Activated T-helper 1 cell treated with Interleukin-2 at 50 U/mL for 16 hours (primary cell): ENCODE data around the gene CEBPA.

Source experiments
- DNase-seq: peaks from one replicate; pipeline ENCODE4 v3.0.0-alpha.2; 2020; ENCODE audit warnings: low read depth

Gene CEBPA

DNA sequence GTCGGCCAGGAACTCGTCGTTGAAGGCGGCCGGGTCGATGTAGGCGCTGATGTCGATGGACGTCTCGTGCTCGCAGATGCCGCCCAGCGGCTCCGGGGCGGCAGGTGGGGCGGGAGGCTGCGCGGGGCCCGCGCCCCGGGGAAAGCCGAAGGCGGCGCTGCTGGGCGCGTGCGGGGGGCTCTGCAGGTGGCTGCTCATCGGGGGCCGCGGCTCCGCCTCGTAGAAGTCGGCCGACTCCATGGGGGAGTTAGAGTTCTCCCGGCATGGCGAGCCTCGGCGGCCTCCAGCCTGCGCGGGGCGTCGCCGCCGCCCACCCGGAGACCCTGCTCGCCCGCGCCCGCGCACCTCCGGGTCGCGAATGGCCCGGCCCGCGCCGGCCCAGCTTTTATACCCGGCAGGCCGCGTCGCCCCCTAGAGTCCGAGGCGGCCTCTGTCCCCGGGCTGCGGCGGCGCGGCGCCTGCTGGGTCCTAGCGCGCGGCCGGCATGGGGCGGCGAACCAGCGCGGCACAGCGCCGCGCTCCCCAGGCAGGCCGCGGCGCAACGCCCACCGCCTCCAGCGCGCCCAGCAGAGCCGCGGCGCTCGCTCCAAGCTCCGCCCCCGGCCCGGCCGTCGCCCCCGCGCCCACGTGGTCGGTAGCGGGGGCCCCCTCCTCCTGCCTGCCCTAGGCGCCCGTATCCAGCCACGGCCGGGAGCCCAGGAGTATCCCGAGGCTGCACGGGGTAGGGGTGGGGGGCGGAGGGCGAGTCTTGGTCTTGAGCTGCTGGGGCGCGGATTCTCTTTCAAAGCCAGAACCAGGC is at the start of gene CEBPA:
Gene CEBPA, minus strand, starts transcription at position 360 of the 799 bp plus-strand sequence. Its CDS starts 120 bp downstream, at position 240.
- peak; percentile 35 for DNase-seq

DNA sequence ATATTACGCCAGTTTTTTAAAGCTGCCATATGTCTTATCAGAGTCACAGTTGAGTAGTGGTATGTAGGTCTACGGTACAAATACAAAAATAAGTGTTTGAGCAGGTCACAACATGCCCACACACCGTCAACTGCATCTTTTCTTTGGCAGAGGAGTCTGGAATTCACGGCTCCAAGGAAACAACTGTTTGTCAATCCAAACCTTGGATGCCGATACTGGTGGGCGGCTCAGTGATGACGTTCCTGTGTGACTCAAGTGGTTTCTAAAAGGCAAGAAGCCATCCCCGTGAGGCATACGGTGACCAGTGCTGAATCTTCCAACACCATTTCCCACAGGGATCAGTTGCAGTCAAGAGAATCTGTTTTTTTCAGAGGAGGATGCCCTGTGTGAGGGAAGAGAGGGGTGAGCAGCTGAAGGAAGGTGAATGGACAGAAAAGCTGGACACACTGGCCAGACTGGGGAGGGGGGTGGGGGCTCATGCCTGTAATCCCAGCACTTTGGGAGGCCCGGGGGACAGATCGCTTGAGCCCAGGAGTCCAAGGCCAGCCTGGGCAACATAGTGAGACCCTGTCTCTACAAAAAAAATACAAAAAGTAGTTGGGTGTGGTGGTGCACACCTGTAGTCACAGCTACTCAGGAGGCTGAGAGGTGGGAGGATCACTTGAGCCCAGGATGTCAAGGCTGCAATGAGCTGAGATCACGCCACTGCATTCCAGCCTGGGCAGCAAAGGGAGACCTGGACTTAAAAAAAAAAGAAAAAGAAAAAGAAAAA is 48.4 kb upstream of the CEBPA start:
- DNase-seq: no peak

DNA sequence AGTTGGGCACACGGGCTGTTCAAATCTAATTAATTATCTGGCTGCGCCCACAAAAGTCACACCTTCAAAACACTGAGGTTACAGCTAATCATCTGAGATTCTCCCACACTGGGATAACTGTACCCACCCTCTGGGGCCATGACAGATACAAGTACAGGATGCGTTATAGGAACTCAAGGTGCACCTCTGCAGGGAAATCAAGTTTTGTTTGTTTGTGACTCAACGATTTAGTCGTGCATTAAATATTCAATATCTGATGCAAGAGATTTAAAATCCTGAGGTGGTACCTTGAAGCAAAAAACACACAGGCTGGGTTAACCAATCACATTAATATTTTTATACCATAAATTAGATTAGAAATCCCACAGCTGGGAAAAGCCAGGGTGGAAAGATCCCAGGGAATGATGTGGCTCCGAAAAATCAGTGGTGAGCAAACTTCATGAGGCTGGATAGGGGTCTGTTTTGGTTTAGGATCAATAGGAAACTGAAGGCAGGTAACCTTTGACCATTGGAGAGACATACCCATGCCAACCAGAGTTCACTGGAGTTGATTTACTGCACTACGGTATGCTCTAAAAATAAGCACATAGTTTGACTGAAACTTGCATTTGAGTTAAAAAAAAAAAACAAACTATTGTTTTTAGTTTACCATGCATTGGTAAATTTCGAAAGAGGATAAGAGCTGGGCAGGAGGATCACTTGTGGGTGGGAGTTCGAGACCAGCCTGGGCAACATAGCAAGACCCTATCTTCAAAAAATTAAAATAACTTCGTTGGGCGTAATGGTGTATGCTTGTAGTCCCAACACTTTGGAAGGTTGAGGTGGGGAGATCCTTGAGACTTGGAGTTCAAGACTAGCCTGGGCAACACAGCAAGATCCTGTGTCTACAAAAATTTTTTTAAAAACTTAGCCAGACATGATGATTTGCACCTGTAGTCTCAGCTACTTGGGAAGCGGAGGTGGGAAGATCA is 47.3 kb upstream of the CEBPA start:
- DNase-seq: no peak

DNA sequence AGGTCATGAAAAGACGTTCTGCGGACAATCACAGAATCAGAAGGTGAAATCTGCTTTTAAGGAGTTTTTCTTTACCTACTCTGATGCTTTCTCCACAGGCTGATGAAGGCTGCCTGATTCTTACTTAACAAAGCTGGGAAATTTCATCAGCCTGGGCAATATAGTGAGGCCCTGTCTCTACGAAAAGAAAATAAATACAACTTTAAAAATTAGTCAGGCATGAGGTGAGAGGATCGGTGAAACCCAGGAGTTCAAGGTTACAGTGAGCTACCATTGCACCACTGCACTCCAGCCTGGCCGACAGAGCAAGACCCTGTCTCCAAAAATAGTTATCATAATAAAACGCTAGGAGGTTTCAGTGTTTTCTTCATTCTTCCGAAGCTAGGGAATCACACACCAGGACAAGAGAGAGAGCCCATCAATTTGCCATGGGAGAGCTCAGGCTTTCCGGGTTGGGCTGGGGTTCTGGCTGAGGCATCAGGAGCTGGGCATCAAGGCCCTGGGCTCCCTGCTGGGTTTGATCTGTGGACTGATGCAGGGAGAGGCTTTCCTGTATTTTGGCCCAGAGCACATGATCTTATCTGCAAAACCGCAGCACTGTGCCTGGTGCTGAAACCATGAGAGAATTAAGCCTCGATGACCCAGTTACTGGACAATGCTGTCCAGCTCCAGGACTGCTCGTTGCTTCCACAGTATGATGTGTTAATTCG is 46.1 kb upstream of the CEBPA start:
- DNase-seq: no peak

DNA sequence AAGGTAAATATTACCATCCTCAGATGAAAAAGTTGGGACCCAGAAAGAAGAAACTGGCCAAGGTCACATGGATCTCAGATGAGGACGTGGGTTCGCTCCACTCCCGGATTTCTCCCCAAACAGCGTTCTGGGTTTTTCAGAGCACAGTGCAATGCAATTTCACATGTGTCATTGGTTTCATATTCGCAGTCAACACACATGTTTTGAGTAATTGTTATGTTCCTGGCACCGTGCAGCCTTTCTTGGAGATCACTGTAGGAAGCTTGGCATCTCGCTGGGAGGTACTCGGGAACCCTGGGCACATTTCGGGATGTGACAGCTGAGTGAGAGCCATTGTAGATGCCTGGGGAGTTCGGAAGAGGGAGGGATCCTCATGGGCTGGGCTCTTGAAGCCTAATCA is 45.0 kb upstream of the CEBPA start:
- DNase-seq: no peak

DNA sequence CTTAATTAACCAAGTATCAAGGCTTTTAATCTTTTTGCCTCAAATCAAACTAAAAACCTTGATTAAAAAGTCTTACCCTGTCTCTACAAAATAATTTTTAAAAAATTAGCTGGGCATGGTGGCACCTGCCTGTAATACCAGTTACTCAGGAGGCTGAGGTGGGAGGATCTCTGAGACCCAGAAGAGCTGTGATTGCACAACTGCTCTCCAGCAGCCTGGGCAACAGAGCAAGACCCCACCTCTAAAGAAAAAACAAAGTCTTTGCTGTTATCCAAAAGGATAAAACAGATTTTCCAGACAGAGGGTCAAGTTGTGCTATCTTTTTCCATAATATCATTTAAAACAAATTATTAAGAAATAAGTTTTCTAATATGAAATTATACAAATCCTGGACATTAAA is 44.3 kb upstream of the CEBPA start:
- no peak for DNase-seq

DNA sequence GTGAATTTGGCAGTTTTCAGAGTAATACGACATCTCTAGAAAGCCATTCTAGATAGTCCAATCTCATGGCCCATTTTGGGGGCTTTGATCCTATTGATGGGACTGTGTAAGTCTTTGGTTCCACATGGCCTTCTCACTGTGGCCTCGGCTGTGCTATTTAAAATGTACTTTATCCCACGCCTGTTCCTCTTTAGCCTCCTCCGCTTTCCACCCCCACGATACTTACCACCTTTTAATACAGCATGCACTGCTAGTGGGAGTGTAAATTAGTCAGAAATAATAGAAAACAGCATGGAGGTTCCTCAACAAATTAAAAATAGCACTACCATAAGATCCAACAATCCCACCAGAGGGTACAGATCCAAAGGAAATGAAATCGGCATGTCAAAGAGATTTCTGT is 42.8 kb upstream of the CEBPA start:
- DNase-seq: no peak

DNA sequence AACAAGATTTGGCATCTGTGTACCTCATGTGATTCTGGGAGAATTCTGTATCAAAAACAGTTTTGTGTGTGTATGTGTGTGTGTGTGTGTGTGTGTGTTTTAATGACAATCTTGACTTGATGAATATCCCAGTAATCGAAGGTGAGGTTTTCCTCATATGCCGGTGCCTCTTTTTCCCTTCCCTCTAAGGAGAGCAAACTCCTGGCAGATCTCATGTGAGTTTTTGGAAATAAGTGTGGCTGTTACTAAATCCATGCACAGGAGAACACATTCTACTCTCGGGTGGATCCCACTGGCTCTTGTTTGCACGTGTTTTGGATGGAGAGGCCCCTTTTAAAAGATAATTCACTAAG is 42.2 kb upstream of the CEBPA start:
- DNase-seq: no peak

DNA sequence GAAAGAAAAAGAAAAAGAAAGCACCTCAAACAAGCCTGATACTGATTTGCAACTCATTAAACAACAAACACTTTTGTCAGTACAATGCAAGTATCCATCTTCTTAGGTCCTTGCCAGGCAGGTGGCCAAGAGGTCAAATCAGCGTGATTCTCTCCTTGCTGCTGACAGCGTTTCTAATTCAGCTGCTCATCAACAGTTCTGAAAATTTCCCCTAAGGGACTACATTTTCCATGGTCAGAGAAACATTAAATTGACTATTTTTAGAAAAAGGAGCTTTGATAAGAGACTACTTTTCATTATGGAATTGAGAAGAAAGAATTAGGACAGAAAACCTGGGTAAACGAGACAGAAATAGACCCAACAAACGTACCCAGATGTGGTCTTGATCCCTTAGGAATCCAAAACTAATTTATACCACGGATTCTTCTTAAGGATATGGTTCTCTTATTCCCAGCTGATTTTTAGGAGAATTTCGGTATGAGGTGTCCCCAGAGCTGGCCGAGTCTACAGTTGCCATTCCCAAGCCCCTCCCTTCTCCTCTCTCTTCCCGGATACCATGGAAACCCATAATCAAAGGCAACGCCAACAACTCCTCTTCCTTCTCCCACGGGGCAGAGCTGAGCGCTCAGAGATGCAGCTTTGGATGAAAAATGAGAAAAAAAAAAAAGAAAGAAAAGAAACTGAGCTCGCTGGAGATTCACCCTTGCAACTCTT is 41.7 kb upstream of the CEBPA start:
- DNase-seq: no peak

DNA sequence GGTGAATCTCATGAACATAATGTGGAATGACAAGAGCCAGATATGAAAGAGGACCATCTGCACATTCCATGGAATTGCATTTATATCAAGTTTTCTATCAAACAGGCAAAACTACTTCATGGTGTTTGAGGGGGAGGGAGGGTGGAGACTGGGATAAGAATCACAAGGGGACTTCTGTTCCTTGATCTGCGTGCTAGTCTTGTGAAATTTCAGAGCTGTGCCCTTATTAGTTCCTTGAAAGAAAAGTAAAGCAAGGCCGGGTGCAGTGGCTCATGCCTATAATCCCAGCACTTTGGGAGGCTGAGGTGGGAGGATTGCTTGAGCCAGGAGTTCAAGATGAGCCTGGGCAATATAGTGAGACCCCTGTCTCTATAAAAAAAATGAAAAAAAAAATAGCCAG is 41.0 kb upstream of the CEBPA start:
- no peak for DNase-seq

DNA sequence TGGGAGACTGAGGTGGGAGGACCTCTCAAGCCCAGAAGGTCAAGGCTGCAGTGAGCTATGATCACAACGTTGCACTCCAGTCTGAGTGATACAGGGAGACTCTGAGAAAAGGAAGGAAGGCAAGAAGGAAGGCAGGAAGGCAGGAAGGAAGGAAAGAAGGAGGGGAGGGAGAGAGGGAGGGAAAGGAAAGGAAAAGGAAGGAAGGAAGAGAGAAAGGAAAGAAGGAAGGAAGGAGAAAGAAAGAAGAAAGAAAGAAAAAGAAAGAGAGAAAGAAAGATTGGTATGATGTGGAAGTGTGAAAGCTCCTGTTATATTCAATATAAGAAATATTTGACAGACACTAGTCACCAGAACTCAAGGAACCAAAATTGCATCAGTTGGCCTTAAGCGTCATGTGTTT is 38.7 kb upstream of the CEBPA start:
- DNase-seq: no peak

DNA sequence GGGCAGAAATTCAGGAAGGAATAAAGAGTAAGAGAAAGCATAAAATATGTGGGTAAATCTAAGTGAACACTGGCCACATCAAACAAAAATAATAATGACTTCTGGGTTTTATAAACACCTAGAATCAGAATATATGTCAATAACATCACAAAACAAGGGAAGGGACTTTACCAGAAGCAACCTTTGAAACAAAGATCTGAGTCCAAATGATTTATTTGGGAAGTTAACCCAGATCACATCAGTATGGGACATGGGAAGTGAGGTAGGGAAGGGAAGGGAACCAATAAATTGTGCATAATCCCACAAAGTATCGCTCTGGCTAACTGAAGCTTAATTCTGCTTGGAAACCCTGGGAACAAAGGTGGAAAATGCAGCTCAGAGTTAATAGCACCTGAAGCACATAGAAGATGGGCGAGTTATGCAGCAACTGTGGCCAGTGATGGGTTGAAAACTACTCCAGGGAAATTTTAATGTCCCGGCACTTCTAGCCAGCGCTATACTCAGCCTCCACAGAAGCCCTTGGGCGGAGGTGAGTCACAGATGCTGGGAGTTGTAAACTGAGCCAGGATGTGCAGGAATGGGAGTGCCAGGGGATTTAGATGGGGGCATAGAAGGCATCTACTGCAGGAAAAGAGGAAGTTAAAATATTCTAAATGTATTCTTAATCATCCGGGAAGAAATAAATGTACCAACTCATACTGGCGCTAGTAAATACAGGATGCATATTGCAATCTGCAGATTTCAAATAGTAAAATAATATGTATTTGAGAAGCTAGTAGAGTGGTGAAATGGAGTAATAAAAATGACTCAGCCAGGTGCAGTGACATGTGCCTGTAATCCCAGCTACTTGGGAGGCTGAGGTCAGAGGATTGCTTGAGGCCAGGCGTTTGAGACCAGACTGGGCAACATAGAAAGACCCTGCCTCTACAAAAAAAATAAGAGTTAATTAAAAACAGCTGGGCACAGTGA is 37.0 kb upstream of the CEBPA start:
- DNase-seq: no peak

DNA sequence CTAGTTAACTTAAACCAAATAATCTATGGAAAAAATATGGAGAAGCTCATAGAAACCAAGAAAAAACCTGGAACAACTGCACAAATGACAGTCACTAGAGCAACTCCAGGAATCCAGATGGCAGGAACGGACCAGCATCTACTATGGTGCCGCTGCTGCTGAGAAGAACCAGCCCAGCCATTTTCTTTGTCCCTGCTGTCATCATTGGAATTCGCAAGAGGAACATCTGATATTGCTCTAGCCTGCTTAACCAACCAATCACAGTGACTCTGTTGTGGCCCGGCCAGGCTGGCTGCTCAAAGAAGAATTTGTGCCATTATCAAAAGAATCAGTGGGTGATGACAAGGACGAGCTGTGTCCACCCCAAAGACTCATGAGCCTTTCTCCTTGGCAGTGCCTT is 33.1 kb upstream of the CEBPA start:
- DNase-seq: no peak

DNA sequence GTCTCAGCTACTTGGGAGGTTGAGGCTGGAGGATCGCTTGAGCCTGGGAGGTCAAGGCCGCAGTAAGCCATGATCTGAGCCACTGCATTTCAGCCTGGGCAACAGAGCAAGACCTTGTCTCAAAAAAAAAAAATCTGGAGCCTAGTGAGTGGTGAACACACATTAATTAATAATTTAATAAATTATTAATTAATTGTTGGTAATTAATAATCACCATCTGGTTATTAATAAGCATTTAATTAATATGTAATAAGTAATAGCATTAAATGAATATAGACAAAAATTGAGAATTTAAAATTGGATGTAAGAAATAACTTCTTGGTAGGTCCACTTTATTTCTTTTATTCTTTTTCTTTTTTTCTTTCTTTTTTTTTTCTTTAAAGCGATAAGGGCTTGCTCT is 31.9 kb upstream of the CEBPA start:
- DNase-seq: no peak

DNA sequence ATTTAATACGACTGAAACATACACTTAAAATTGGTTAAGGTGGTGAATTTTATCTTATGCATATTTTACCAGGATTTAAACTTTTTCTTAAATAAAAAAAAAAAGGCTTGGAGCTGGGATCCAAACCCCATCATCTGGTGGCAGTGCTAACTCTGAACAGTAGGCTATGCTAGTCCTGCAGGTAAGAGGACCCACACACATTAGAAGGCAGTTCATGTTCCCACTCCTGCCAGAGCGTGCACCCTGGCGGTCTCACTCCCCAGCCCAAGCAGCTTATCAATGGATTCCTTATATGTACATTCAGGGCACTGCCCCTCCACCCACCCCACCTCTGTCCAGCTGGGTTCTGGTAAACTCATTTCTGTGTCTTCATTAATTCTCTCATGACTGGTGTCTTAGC is 31.3 kb upstream of the CEBPA start:
- DNase-seq: no peak

DNA sequence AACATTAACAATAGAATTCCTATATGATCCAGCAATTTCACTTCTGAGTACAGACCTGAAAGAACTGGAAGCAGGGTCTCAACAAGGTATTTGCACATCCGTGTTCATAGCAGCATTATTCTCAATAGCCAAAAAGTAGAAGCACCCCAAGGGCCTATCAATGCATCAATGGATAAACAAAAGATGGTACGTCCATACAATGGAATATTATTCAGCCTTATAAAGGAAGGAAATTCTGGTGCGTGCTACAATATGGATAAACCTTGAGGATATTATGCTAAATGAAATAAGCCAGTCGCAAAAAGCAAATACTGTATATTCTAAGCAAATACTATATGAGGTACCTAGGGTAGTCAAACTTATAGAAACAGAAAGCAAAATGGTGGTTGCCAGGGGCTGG is 30.8 kb upstream of the CEBPA start:
- DNase-seq: no peak

DNA sequence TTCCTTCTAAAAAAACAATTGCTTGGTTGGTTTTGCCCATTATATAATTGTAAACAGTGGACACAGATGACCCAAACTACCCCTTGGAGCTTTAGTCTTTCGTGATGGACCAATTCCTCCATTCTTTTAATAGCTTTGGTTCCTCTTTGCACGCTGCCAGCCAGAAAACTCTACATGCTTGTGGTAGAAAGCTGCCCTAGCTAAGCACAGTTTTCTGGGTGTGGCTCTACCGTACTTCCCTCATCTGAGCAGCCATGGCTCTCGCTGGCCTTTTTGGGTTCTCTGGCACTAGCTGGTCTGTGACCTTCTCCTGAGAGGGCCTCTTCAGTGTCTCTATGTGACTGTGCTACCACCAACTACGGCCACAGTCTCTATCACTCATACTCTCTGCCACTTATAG is 29.9 kb upstream of the CEBPA start:
- DNase-seq: no peak

DNA sequence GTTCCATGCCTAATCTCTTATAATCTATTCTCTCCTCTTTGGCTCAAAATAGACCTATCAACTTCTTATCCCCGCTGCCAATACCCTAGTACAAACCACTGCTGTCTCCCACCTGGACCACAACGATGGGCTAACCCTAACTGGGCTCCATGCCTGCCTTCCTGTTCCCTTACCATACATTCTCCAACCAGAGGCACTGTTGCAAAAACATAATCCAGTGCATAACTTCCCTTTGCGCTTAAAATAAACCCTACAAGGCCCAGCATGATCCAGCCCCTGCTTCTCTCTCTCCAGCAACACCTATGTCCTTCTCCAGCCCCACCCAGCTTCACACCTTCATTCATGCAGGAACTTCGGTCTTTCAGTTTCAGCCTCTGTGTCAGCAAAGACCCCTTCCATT is 27.4 kb upstream of the CEBPA start:
- DNase-seq: no peak

DNA sequence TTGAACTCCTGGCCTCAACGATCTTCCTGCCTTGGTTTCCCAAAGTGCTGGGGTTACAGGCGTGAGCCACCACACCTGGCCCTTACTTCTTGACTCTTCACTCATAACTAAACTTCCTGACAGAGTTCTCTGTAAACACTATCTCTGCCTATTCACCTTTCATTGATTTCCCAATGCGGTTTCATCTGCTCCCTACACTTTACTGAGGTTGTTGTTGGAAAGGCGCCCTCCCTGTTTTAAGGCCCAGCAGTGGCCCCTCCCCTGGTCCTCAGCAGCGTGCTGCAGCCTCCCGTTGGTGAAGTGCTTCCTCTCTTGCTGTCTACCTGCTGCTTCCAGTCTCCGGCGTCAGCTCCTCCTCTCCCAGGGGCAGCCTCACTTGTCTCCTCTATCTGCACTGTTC is 26.7 kb upstream of the CEBPA start:
- no peak for DNase-seq

DNA sequence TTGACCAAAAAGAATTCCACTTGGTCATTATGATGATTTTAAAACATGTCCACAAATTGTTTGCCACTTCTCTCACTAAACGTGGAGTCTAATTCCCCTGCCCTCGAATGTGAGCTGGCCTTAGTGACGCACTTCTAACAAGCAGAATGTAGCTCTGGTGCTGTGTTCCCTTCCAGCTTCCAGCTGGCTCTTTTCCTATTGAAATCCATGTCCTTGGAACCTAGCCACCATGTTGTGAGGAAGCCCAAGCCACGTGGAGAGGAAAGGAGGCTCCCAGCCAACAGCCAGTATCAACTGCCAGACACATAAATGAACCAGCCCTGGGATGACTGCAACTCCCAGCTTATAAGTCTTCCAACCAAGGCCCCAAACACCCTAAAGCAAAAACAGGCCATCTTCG is 23.6 kb upstream of the CEBPA start:
- no peak for DNase-seq
